Sigmoid colon (tissue), 7 donors: ENCODE measurements around the gene KIF15. TPM values are rescaled to one million over a fixed set of nuclear protein-coding genes. Genes with fewer than 3 reads are reported as not detected.

Source experiments
- DNase-seq: peaks from one replicate; pipeline ENCODE4 v3.0.0-alpha.2; 2019
- H3K27ac ChIP-seq, 4 donors: fragments of 200-600 bp; sonication (generic); one replicate each; pipeline ENCODE4 v1.5.1; 2016 to 2019; ENCODE audit warnings: mild to moderate bottlenecking in 1 of 4
- H3K27me3 ChIP-seq, 3 donors: fragments of 200-600 bp; sonication (generic); one replicate each; pipeline ENCODE4 v1.5.1; 2019; ENCODE audit warnings: mild to moderate bottlenecking in 1 of 3
- H3K36me3 ChIP-seq, 4 donors: fragments of 200-600 bp; sonication (generic); one replicate each; pipeline ENCODE4 v1.5.1; 2016 to 2019
- H3K4me1 ChIP-seq, 4 donors: fragments of 200-600 bp; sonication (generic); one replicate each; pipeline ENCODE4 v1.5.1; 2017 to 2019
- H3K4me3 ChIP-seq, 4 donors: fragments of 200-600 bp; sonication (generic); one replicate each; pipeline ENCODE4 v1.5.1; 2017 to 2019; ENCODE audit warnings: mild to moderate bottlenecking in 2 of 4, moderate library complexity in 1 of 4
- H3K9me3 ChIP-seq, 4 donors: fragments of 200-600 bp in 3 of 4; sonication (generic) in 3 of 4; one replicate each; pipeline versions ENCODE4 v1.5.1 to v1.6.1; 2013 to 2019
- CTCF ChIP-seq, 4 experiments: fragments of 450-650 bp in 3 of 4; fragments of 200-600 bp in 1 of 4; IDR thresholded peaks; one replicate each; pipeline ENCODE4 v1.5.1; 2016 to 2019; ENCODE audit warnings: antibody characterized with exemption in 4 of 4, mild to moderate bottlenecking in 3 of 4, moderate library complexity in 2 of 4
- EP300 ChIP-seq, 4 donors: sonication (generic); formaldehyde crosslinking; IDR thresholded peaks; one replicate each; pipeline ENCODE4 v1.6.1; 2017; ENCODE audit warnings: antibody characterized with exemption in 4 of 4
- POLR2A ChIP-seq, 2 donors: fragments of 450-650 bp; IDR thresholded peaks; one replicate each; pipeline ENCODE4 v1.6.1; 2016; ENCODE audit warnings: antibody characterized with exemption in 2 of 2, mild to moderate bottlenecking in 2 of 2, moderate library complexity in 2 of 2
- POLR2AphosphoS5 ChIP-seq, 4 donors: sonication (generic); formaldehyde crosslinking; IDR thresholded peaks; one replicate each; pipeline ENCODE4 v1.6.1; 2017; ENCODE audit warnings: antibody characterized with exemption in 4 of 4
- WGBS, 2 donors: extraction: QIAGEN DNeasy Blood & Tissue Kit; methylation state at CpG; one replicate each; pipeline ENCODE4 v1.1.7; 2013; 5-methylcytosine and 5-hydroxymethylcytosine counted together
- intact Hi-C: fragments of 100-400 bp; cut with DNase I; formaldehyde crosslinking; loops from one replicate; pipeline ENCODE4 v1.15.1; 2023
- polyA plus RNA-seq, 3 donors: library from polyadenylated mRNA; stranded (reverse); fragments of 200-250 nt; gene quantifications; one replicate each; pipeline ENCODE4 v1.2.3, GENCODE V29; 2013
- total RNA-seq, 4 donors: library from RNA; depleted of rRNA; stranded (reverse); fragments of >200 nt; gene quantifications; one replicate each; pipeline ENCODE4 v1.1.0, GENCODE V29; 2016
- donor health status: healthy with polysubstance abuse.
- donor health status: Bipolar disorder and iron deficiency.
- donor health status: healthy.

KIF15 gene
- total and polyA plus RNA-seq, 7 donors, result 0.60 to 8.8 (median 1.1) TPM

GRCh38 chr3:44892689-44893088, 131.1 kb downstream of the KIF15 start:
- no peak for DNase-seq
- no peak overlapping the region for H3K27ac ChIP-seq
- intact Hi-C loops, result no loop called here
- no peaks in the 10 kb centered on the region for H3K9me3 ChIP-seq
- no peaks in the 10 kb centered on the region for H3K36me3 ChIP-seq
- H3K4me1 ChIP-seq, result no peaks in the 10 kb centered on the region
- no peak for TF ChIP-seq POLR2AphosphoS5 (IDR thresholded peaks at IDR 0.05)
- TF ChIP-seq CTCF (IDR thresholded peaks at IDR 0.05), result no peak
- no peak for TF ChIP-seq EP300 (IDR thresholded peaks at IDR 0.05)
- TF ChIP-seq POLR2A (IDR thresholded peaks at IDR 0.05), result no peak
- H3K4me3 ChIP-seq, result no peak overlapping the region
- no peaks in the 10 kb centered on the region for H3K27me3 ChIP-seq
- 77 to 88% methylated on average over 3 of the region's 3 CpGs for WGBS, 2 donors

- intact Hi-C loops, result no loop called here
- DNase-seq, result no peak
- H3K36me3 ChIP-seq, result no peaks in the 10 kb centered on the region
- no peaks in the 10 kb centered on the region for H3K4me1 ChIP-seq
- 50 to 66% methylated on average over 2 of the region's 2 CpGs for WGBS, 2 donors
- H3K4me3 ChIP-seq, result no peak overlapping the region
- no peaks in the 10 kb centered on the region for H3K9me3 ChIP-seq
- no peak overlapping the region for H3K27ac ChIP-seq
- no peaks in the 10 kb centered on the region for H3K27me3 ChIP-seq
- TF ChIP-seq POLR2AphosphoS5 (IDR thresholded peaks at IDR 0.05) (no peak), EP300 (IDR thresholded peaks at IDR 0.05) (no peak), POLR2A (IDR thresholded peaks at IDR 0.05) (no peak), CTCF (IDR thresholded peaks at IDR 0.05) (no peak)
These were observed 131.5 kb downstream of the KIF15 start for GRCh38 chr3:44893097-44893496.

GRCh38 chr3:44894485-44894884, 132.9 kb downstream of the KIF15 start:
- peaks cover 0 to 14% (median 0%) of the 10 kb centered on the region in 3 donors for H3K27me3 ChIP-seq
- H3K36me3 ChIP-seq, result no peaks in the 10 kb centered on the region
- H3K27ac ChIP-seq, result no peak overlapping the region
- DNase-seq, result no peak
- H3K9me3 ChIP-seq, result no peaks in the 10 kb centered on the region
- no peaks in the 10 kb centered on the region for H3K4me1 ChIP-seq
- H3K4me3 ChIP-seq, result no peak overlapping the region
- no peak for TF ChIP-seq POLR2AphosphoS5 (IDR thresholded peaks at IDR 0.05)
- TF ChIP-seq CTCF (IDR thresholded peaks at IDR 0.05), result no peak
- no peak for TF ChIP-seq EP300 (IDR thresholded peaks at IDR 0.05)
- TF ChIP-seq POLR2A (IDR thresholded peaks at IDR 0.05), result no peak
- intact Hi-C loops, result no loop called here
- WGBS, 2 donors, result 68 to 74% methylated on average over 5 of the region's 5 CpGs

- TF ChIP-seq POLR2AphosphoS5 (IDR thresholded peaks at IDR 0.05) (no peak), CTCF (IDR thresholded peaks at IDR 0.05) (no peak), EP300 (IDR thresholded peaks at IDR 0.05) (no peak), POLR2A (IDR thresholded peaks at IDR 0.05) (no peak)
These were observed 134.8 kb downstream of the KIF15 start for GRCh38 chr3:44896440-44896839.

GRCh38 chr3:44899683-44900367, 138.2 kb downstream of the KIF15 start:
- no peaks in the 10 kb centered on the region for H3K36me3 ChIP-seq
- TF ChIP-seq POLR2A (IDR thresholded peaks at IDR 0.05) (no peak), CTCF (IDR thresholded peaks at IDR 0.05) (no peak), POLR2AphosphoS5 (IDR thresholded peaks at IDR 0.05) (no peak), EP300 (IDR thresholded peaks at IDR 0.05) (no peak)
- no peak for DNase-seq
- WGBS, 2 donors, result 65 to 73% methylated on average over 13 of the region's 13 CpGs
- H3K4me1 ChIP-seq, result no peaks in the 10 kb centered on the region
- peaks cover 0 to 25% (median 2%) of the 10 kb centered on the region in 3 donors for H3K27me3 ChIP-seq
- intact Hi-C loops, result no loop called here
- no peak overlapping the region for H3K27ac ChIP-seq
- no peaks in the 10 kb centered on the region for H3K9me3 ChIP-seq
- no peak overlapping the region for H3K4me3 ChIP-seq

More at GRCh38 chr3:44896440-44896839, 134.8 kb downstream of the KIF15 start:
- Histone ChIP-seq H3K36me3 (no peaks in the 10 kb centered on the region), H3K4me1 (no peaks in the 10 kb centered on the region), H3K9me3 (no peaks in the 10 kb centered on the region), H3K4me3 (no peak overlapping the region), H3K27me3 (peaks cover 0 to 25% (median 2%) of the 10 kb centered on the region in 3 donors), H3K27ac (no peak overlapping the region)
- intact Hi-C loops, result no loop called here
- WGBS, 2 donors, result 74 to 75% methylated on average over 2 of the region's 2 CpGs
- DNase-seq, result no peak
